PC-3 (cell line): ENCODE measurements around the gene IFFO2.

ENCODE experiments used
- CTCF ChIP-seq: fragments of 300-600 bp; sonication (generic); conservative IDR thresholded peaks from 2 replicates; pipeline ENCODE4 v1.5.1; 2017; ENCODE audit warnings: antibody characterized with exemption, low read depth, mild to moderate bottlenecking, low read length
- EZH2 ChIP-seq: fragments of 300-600 bp; sonication (generic); IDR thresholded peaks from one replicate; pipeline ENCODE4 v1.6.1; 2017; ENCODE audit warnings: antibody characterized with exemption, mild to moderate bottlenecking, low read length; ENCODE audit not compliant: unreplicated experiment

DNA sequence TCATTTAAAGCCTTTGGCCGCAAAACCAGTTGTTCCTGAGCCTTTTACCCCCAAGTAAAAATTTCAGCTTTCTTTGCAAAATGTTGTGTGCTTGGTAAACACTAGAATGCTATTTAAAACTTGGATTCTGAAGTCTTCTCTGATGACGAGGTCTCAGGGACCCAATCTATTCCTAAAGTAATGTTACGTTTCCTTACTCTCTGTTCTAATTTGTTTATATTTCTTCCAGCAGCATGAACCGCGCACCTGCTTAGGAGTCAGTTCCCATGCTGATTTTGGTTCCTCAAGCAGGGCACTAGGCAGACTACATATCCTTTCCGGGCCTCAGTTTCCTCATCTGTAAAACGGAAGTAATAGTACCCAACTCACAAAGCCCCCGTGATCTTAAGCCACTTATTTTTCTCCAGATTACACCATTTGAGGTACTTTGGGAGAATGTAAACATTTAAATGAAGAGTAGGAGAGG lies 53.2 kb downstream of the IFFO2 start:
- no peak for TF ChIP-seq CTCF
- TF ChIP-seq EZH2, result no peak
